ENCODE results near the gene WDR54.

- TF ChIP-seq CTCF (IDR thresholded peaks at IDR 0.05) (no peak), POLR2A (IDR thresholded peaks at IDR 0.05) (no peak)
These were observed 4.7 kb downstream of the WDR54 start for GRCh38 chr2:74426181-74426758.
